GM12892 (cell line): ENCODE measurements around the gene YDJC.
"Not testable (repeated sequence)": the region's sequence is repeated elsewhere in the genome, so short reads cannot be mapped to it uniquely, and the experiment has no call there.

Source experiments
- DNase-seq: peaks from one replicate; pipeline ENCODE4 v3.0.0; 2011; ENCODE audit not compliant: insufficient read length
- FAIRE-seq: peaks from 2 replicates; lab custom pipeline; 2011; peaks lifted over from hg19 to GRCh38; lab: Jason Lieb, UNC
- POLR2A ChIP-seq: IDR thresholded peaks from 2 replicates; pipeline ENCODE4 v1.6.1; 2011; ENCODE audit warnings: low read depth, low read length, control low read depth
- POLR2AphosphoS5 ChIP-seq: IDR thresholded peaks from 2 replicates; pipeline ENCODE4 v1.6.1; 2011; ENCODE audit warnings: low read depth, low read length, control low read depth
- TAF1 ChIP-seq: IDR thresholded peaks from 2 replicates; pipeline ENCODE4 v1.6.1; 2011; ENCODE audit warnings: low read depth, mild to moderate bottlenecking, control low read depth, low read length, borderline replicate concordance

YDJC gene

DNA sequence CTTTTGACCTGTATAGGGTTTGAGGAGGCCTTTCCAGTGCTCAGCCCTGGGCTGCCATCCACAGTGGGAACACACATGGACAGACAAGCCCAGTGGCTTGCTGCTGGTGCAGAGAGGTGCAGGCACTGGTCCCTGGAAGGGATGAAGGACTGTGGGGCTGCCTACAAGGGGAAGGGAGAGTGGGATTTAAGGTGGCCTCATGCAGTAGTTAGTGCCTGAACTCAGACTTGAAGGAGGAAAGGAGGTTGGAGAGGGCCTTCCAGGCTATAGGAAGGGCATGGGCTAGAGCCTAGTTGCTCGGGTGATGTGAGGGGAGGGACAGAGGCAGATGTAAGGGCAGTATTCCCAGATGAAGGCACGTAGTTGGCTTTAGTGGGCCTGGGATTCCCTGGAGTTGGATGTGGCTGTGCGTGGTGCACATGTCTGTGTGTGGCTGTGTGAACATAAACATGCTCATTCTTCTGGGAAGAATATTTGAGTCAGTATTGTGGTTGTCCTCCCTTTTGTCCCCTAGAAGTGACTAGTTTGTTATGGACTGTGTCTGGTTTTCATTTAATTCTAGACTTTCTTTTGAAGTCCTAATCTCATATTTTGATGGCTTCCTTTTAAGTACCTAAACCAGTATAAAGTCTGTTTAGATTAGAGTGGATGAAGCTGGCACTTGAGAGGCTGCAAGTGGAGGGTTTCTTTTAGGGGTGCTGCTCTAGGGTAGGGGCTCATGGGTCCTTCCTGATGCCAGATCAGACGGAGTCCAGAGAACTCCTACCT lies 18.4 kb downstream of the YDJC start:
- TF ChIP-seq POLR2AphosphoS5 (no peak), POLR2A (no peak), TAF1 (no peak)
- no peak for FAIRE-seq

DNA sequence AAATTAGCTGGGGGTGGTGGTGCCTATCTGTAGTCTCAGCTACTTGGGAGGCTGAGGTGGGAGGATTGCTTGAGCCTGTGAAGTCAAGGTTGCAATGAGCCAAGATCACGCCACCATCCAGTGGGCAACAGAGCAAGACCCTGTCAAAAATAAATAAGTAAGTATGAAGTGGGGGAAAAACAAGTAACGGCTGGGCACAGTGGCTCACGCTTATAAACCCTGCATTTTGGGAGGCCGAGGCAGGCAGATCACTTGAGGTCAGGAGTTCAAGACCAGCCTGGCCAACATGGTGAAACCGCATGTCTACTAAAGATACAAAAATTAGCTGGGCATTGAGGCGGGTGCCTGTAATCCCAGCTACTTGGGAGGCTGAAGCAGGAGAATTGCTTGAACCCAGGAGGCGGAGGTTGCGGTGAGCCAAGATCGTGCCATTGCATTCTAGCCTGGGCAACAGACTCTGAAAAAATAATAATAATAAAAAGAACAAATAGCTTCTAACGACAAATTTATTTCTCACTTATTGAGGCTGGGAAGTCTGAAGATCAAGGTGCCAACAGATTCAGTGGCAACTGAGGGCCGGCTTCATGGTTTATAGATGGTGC lies 20.2 kb downstream of the YDJC start:
- DNase-seq, FAIRE-seq: not testable (repeated sequence)

More for the DNA sequence above, 18.4 kb downstream of the YDJC start:
- no peak for DNase-seq

DNA sequence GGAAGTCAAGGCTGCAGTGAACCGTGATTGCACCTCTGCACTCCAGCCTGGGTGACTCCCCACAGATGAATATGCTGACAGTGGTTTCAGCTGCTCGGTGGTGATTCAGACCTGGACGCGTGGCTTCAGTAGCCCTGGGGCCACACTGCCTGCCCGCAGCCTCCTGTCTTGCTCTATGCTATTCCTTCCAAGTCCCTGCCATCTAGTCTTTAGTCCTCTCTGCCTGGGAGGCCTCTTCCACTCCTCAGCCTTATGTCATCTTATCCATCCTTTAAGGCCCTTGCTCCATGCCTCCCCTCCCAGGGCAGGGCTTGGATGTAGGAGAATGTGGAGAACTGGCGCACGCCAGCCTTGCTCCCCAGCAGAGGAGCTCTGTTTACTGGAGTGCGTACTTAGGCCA lies 23.0 kb downstream of the YDJC start:
- DNase-seq (no peak), FAIRE-seq (no peak)
- no peak for TF ChIP-seq TAF1
- no peak for TF ChIP-seq POLR2A

DNA sequence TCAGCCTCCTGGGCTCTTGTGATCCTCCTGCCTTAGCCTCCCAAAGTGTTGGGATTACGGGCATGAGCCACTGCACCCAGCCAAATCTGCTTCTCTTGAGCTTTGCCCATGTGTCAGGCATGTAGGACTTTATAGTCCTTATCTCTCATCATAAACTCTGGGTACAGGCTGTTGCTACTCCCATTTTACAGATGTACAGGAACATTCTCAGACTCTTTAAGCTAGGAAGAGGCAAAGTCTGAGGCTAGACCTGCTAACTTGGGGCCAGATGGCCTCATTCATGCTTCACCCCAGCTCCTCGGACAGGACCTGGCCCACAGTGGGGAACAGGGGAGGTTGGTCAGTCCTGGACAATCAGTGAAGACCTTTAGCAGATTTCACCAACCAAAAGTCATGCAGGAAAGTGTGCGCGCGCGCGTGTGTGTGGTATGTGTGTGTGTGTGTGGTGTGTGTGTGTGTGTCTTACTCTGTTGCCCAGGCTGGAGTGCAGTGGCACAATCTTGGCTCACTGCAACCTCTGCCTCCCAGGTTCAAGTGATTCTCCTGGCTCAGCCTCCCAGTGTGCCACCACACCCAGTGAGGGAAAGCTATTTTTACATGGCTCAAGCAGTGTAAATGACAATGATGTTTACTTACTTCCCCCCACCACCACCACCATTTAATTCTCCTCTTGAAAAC lies 23.8 kb downstream of the YDJC start:
- no peak for FAIRE-seq
- TF ChIP-seq POLR2A (no peak), POLR2AphosphoS5 (no peak), TAF1 (no peak)

DNA sequence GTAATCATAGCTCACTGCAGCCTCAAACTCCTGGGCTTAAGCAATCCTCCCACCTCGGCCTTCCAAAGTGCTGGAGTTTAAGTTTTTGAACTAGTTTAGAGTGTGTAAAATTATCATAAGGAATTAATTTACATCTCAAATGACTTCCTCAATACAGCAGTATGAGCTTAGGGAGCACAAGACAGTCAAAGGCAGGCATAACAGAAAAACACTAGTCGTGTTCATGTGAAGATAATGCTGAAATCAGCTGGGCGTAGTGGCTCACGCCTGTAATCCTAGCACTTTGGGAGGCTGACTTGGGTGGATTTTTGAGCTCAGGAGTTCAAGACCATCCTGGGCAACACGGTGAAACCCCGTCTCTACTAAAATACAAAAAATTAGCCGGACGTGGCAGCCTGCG lies 25.8 kb downstream of the YDJC start:
- TF ChIP-seq POLR2AphosphoS5, result no peak
- no peak for TF ChIP-seq POLR2A
- TF ChIP-seq TAF1, result no peak
- FAIRE-seq (no peak), DNase-seq (no peak)

More for the DNA sequence above, 23.8 kb downstream of the YDJC start:
- DNase-seq, result no peak

DNA sequence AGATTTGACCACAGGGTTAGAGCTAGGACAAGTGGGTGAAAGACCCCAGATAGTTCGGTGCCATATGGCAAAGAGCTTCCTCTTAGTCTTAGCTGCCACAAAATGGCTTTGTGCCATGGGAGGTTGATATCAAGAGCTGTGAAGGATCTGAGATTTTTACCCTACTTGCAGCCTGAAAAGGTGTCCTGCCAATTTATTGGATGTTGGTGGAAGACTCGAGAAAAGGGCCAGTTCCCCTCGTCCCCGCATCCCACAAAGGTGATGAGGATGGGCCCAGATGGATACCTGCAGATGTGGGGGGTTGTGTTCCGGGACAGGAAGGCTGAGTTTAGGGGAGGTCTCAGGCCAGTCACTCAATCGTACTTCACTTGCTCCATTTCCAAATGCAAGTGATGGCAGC lies 27.2 kb downstream of the YDJC start:
- TF ChIP-seq POLR2A (no peak), TAF1 (no peak), POLR2AphosphoS5 (no peak)
- no peak for FAIRE-seq
- no peak for DNase-seq

DNA sequence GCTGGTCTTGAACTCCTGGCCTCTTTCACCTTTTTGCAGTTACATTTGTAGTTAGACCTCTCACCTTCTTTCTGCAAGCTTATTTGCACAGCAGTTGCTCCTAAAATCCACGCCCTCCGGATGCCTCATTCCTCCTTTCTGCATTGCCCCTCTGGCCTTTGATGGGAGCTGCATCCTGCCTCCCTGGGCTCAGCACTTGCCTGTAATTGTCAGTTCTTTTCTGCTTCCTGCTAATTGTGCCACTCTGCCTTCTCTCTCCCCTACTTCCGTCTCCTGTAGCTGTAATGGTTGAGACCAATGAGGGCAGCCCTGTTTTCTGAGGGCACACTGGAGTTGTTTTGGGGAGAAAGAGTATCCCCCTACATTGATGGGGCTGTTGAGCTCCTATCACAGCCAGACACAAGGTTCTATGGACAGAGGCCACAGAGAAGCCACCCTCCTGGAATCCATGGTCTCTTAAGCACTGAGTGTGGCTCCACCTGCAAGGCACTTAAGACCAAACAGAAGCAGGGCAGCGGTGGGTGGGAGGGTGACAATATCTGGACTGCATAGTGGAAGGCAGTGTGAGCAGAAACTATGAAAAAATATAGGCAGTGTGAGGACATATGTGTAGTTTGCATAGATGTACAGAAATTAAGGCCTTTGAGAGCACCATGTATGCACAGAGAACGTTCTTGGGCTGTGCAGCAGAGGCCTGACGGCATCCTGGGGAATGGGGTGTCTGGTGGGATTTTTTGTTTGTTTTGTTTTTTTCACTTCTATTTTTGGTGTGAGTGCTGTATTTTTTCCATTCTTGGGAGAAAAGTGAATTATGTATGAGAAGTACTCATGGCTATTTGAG lies 30.5 kb downstream of the YDJC start:
- DNase-seq, result no peak
- TF ChIP-seq POLR2AphosphoS5, result no peak
- no peak for TF ChIP-seq TAF1
- no peak for TF ChIP-seq POLR2A
- FAIRE-seq, result no peak

DNA sequence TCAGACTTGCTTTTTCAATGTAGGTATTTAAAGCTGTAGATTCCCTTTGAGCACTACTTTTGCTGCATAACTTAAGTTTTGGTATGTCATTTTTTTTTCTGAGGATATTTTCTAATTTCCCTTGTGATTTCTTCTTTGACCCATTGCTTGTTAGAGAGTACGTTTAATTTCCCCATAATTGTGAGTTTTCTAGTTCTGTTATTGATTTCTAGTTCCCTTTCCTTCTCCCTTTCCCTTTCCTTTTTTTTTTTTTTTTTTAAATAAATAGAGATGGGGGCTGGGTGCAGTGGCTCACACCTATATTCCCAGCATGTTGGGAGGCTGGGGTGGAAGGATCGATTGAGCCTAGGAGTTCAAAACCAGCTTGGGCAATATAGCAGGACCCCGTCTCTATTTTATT lies 31.5 kb downstream of the YDJC start:
- DNase-seq (no peak), FAIRE-seq (no peak)
- no peak for TF ChIP-seq POLR2A
- TF ChIP-seq POLR2AphosphoS5, result no peak
- TF ChIP-seq TAF1, result no peak

DNA sequence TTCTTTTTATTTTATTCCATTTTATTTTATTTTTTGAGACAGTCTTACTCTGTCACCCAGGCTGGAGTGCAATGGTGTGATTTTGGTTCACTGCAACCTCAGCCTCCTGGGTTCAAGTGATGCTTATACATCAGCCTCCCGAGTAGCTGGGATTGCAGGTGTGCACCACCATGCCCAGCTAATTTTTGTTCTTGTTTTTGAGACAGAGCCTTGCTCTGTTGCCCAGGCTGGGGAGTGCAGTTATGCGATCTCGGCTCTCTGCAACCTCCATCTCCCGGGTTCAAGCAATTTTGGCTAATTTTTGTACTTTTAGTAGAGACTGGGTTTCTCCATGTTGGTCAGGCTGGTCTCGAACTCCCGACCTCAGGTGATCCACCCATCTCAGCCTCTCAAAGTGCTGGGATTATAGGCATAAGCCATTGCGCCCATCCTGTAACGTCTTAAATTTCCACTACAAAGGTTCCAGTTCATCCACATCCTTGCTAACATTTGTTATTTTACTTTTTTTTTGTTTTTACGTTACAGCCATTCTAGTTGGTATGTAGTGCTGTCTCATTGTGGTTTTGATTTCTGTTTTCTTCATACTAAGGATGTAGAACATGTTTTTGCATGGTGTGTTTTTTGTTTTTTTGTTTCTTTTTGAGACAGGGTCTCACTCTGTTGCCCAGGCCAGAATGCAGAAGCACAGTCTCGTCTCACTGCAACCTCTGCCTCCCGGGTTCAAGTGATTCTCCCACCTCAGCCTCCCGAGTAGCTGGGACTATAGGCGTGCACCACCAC lies 33.3 kb downstream of the YDJC start:
- not testable (repeated sequence) for DNase-seq, FAIRE-seq

DNA sequence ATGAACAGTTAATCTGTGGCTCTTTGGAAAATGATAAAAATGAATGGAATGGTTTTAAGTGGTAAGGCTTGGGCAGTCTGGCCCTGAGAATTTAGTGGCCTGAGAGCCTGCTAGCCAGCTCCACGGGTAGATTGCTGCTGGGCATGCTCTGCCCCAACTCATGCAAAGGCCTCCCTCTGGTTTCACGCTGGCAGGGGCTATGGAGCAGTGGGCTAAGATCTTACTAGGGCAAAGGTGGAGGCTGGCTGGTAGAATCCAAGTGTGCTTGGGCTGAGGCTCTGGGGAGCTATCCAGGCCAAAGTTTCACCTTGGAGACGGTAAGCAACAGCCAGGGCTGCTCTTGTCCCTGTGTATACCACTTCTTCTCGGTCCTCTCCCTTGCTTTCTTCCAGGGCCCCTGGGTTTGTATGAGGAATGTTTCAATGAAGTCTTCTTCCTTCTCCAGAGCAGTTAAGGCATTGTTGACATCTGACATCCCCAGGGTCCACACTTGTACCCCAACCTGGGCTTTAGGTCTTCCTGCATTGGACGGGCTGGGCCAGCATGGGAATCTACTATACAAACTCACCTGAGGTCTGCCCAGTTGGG lies 34.9 kb downstream of the YDJC start:
- TF ChIP-seq TAF1 (no peak), POLR2AphosphoS5 (no peak), POLR2A (no peak)
- no peak for FAIRE-seq
- no peak for DNase-seq
